Psoas muscle (tissue), 8 donors: ENCODE data around the gene RASGEF1C. TPM values are rescaled to one million over a fixed set of nuclear protein-coding genes. Genes with fewer than 3 reads are reported as not detected.

Experiments used
- ATAC-seq, 4 donors: fragments of 200-7000 bp; cut with Tn5 transposase; one replicate each; pipeline ENCODE4 v1.9.1; 2020; ENCODE audit warnings: moderate library complexity in 3 of 4, mild to moderate bottlenecking in 2 of 4
- DNase-seq, 2 donors: peaks; one replicate each; pipeline ENCODE4 v3.0.0-alpha.2; 2020
- H3K27ac ChIP-seq: fragments of 200-600 bp; one replicate; pipeline ENCODE4 v1.8.0; 2022
- H3K27me3 ChIP-seq, 3 donors: fragments of 200-600 bp in 1 of 3; one replicate each; pipeline versions ENCODE4 v1.6.1 to v1.8.0; 2013 to 2022; ENCODE audit warnings: low read length in 2 of 3, mild to moderate bottlenecking in 2 of 3, moderate library complexity in 1 of 3; ENCODE audit not compliant: insufficient read depth in 3 of 3
- H3K36me3 ChIP-seq, 2 donors: fragments of 200-600 bp in 1 of 2; one replicate each; pipeline versions ENCODE4 v1.6.1 to v1.8.0; 2013 to 2022; ENCODE audit warnings: low read depth in 1 of 2, mild to moderate bottlenecking in 1 of 2, moderate library complexity in 1 of 2; ENCODE audit not compliant: insufficient read depth in 1 of 2
- H3K4me1 ChIP-seq: fragments of 200-600 bp; one replicate; pipeline ENCODE4 v1.8.0; 2022
- H3K4me3 ChIP-seq: fragments of 200-600 bp; one replicate; pipeline ENCODE4 v1.8.0; 2022; ENCODE audit warnings: mild to moderate bottlenecking
- H3K9me3 ChIP-seq: fragments of 200-600 bp; one replicate; pipeline ENCODE4 v1.8.0; 2022
- WGBS, 3 donors: extraction: QIAGEN DNeasy Blood & Tissue Kit; methylation state at CpG; one replicate each; pipeline versions ENCODE4 v1.1.6 to v1.1.7; 2013; 5-methylcytosine and 5-hydroxymethylcytosine counted together
- intact Hi-C, 2 donors: fragments of 100-400 bp; cut with DNase I; formaldehyde crosslinking; loops; one replicate each; pipeline versions ENCODE4 v1.11.0 to v1.14.2; 2022
- polyA plus RNA-seq, 3 donors: library from polyadenylated mRNA; stranded (reverse); fragments of 200-250 nt; gene quantifications; one replicate each; pipeline ENCODE4 v1.2.3, GENCODE V29; 2013
- total RNA-seq, 4 donors: library from RNA; stranded (reverse); fragmentation: NEBNext Ultra II Directional in 2 of 4; extraction: Animal tissue kit (Norgen Biotek cat#: 25700) in 2 of 4; gene quantifications; one replicate each; pipeline versions ENCODE4 v1.2.1 to v1.2.4, GENCODE V29; 2021 to 2023
- TF ChIP-seq, protein P1 (sequence below): fragments of 200-600 bp; IDR thresholded peaks from one replicate; pipeline ENCODE4 v1.8.0; 2022; ENCODE audit warnings: antibody characterized with exemption
- donor health status: healthy with polysubstance abuse.
- donor health status: DM: no; HTN: no; CAD: no; lungs with moderate emphysema.
- donor health status: Bipolar disorder and iron deficiency.
- donor health status: healthy.
- donor health status: DM: yes; HTN: yes; CAD: no.
- donor health status: DM: no; HTN: no; CAD: no.
- donor health status: DM: no; HTN: no; CAD: no.
- donor health status: DM: yes; HTN: yes; CAD: no.

The RASGEF1C gene
- total and polyA plus RNA-seq, 7 donors, result 0.03 to 0.05 (median 0.04) TPM; not detected in 4

DNA sequence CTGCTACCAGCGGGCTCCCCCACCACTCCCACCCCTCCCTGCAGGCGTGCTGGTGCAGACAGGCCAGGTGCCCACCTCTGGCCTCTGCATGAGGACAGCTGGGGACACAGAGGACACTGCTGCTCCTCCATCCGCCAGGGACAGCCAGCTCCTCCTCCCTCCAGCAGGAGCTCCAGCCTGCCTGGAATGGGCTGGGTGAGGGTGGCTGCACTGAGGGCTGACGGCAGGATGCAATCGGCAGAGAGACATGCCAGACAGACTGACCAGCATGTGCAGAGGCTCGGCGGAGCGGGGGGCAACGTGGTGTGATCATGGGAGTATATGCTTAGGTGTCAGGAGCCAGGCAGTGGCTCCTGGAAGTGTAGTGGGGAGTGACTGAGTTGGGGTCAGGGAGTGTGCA, 68.4 kb downstream of the RASGEF1C start:
- ATAC-seq (no peak), DNase-seq (peak in 1 of 2 donors; percentile 46)
- Histone ChIP-seq H3K9me3 (no peaks in the 10 kb centered on the region), H3K4me3 (no peak overlapping the region), H3K27ac (no peak overlapping the region), H3K27me3 (peaks cover 0 to 21% (median 2%) of the 10 kb centered on the region in 3 donors), H3K36me3 (no peaks in the 10 kb centered on the region), H3K4me1 (no peaks in the 10 kb centered on the region)
- intact Hi-C loops, result no loop called here
- WGBS, 3 donors, result 36 to 56% (median 41%) methylated on average over 8 to 9 of the region's 9 CpGs
- TF ChIP-seq, protein P1, sequence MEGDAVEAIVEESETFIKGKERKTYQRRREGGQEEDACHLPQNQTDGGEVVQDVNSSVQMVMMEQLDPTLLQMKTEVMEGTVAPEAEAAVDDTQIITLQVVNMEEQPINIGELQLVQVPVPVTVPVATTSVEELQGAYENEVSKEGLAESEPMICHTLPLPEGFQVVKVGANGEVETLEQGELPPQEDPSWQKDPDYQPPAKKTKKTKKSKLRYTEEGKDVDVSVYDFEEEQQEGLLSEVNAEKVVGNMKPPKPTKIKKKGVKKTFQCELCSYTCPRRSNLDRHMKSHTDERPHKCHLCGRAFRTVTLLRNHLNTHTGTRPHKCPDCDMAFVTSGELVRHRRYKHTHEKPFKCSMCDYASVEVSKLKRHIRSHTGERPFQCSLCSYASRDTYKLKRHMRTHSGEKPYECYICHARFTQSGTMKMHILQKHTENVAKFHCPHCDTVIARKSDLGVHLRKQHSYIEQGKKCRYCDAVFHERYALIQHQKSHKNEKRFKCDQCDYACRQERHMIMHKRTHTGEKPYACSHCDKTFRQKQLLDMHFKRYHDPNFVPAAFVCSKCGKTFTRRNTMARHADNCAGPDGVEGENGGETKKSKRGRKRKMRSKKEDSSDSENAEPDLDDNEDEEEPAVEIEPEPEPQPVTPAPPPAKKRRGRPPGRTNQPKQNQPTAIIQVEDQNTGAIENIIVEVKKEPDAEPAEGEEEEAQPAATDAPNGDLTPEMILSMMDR, result no peak

DNA sequence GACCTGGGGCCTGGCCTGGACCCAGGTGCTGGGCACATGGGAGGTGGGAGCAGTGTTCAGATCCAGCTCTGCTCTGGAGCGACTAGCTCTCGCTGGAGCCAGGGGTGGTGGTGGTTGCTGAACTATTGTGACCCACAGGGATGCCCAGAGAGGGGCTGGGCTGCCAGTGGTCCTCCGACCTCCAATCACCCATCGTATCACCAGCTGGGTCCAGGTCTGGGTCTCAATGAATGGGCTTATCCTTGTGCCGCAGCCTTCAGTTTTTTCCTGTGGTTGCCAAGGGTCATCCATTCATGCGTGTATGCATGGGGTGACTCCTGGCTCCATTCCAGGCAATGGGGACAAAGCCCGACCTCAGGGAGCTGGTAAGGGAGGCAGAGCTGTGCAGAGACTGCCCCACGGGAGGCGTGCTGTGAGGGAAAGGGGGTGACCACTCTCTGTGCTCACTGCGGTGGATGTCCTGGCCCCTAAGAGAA, 68.9 kb downstream of the RASGEF1C start:
- H3K4me1 ChIP-seq, result no peaks in the 10 kb centered on the region
- WGBS, 3 donors, result 49 to 61% (median 50%) methylated on average over 9 to 10 of the region's 10 CpGs
- no peaks in the 10 kb centered on the region for H3K36me3 ChIP-seq
- TF ChIP-seq, protein P1, result no peak
- no peak for ATAC-seq
- peaks cover 0 to 21% (median 2%) of the 10 kb centered on the region in 3 donors for H3K27me3 ChIP-seq
- intact Hi-C loops, result no loop called here
- DNase-seq, result peak in 1 of 2 donors; percentile 34
- H3K4me3 ChIP-seq, result no peak overlapping the region
- no peak overlapping the region for H3K27ac ChIP-seq
- no peaks in the 10 kb centered on the region for H3K9me3 ChIP-seq

DNA sequence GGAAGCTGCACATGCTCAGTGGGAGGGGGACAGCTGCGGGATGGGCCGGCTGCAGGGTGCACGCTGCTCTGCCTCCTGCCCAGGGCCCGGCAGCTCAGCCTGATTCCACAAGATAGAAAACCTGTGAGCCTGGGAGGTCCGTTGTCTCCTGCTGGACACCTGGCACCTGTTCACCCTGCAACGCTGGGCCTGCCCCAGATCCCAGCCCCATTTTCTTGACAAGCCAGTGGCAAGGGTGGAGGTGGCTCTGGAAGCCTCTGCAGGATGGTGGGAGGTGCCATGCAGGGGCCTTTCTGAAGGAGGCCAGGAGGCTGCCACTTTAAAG, 69.3 kb downstream of the RASGEF1C start:
- TF ChIP-seq, protein P1, result no peak
- DNase-seq (peak in 1 of 2 donors; percentile 28), ATAC-seq (no peak)
- intact Hi-C loops, result no loop called here
- no peak overlapping the region for H3K4me3 ChIP-seq
- H3K27ac ChIP-seq, result no peak overlapping the region
- H3K4me1 ChIP-seq, result no peaks in the 10 kb centered on the region
- H3K27me3 ChIP-seq, result peaks cover 0 to 21% (median 2%) of the 10 kb centered on the region in 3 donors
- 48 to 64% (median 55%) methylated on average over 6 of the region's 6 CpGs for WGBS, 3 donors
- H3K9me3 ChIP-seq, result no peaks in the 10 kb centered on the region
- no peaks in the 10 kb centered on the region for H3K36me3 ChIP-seq

DNA sequence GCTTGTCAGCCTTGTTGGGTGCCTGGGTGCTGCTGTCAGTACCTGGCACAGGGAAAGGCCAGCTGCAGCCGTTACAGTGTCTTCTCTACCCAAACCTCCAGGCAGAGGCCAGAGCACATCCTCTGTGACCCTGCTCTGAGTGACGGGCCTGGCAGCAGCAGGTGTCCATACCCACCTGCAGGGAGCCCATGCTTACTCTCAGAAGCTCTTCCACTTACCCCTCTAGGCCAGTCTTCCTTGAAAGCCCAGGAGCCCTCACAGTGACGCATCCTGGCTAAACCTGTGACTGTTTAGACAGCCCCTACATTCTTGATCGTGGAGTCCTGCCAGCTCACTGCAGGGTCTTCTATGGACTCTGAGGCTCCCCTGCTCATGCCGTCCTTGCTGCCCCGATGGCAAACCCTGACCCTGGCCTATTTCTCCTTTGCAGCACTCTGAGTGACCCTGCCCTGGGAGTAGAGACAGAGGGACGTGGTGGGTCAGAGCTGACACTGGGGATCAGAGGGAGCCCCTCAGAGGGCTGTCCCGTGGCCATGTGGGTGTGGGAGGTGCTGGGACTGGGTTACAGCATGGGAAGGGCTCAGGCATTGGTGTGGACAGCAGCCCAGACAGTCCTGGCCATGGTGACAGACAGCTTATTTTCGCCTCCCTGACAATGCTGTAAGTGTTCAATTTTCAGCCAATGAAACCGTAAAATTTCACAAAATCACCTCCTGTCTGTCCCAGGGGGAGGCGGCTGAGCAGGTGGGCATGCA, 69.9 kb downstream of the RASGEF1C start:
- WGBS, 3 donors, result 54 to 62% (median 57%) methylated on average over 11 of the region's 11 CpGs
- intact Hi-C loops, result no loop called here
- H3K9me3 ChIP-seq, result no peaks in the 10 kb centered on the region
- no peaks in the 10 kb centered on the region for H3K36me3 ChIP-seq
- H3K27me3 ChIP-seq, result peaks cover 0 to 21% (median 2%) of the 10 kb centered on the region in 3 donors
- H3K4me3 ChIP-seq, result no peak overlapping the region
- ATAC-seq, result no peak
- no peaks in the 10 kb centered on the region for H3K4me1 ChIP-seq
- DNase-seq, result peak in 1 of 2 donors; percentile 32
- no peak overlapping the region for H3K27ac ChIP-seq
- TF ChIP-seq, protein P1, result no peak
